Sigmoid colon (tissue), 7 donors: Measurements from ENCODE around the gene FOLR2. TPM values are rescaled to one million over a fixed set of nuclear protein-coding genes. Genes with fewer than 3 reads are reported as not detected.

Experiments
- DNase-seq: peaks from one replicate; pipeline ENCODE4 v3.0.0-alpha.2; 2019
- H3K27ac ChIP-seq, 4 donors: fragments of 200-600 bp; sonication (generic); one replicate each; pipeline ENCODE4 v1.5.1; 2016 to 2019; ENCODE audit warnings: mild to moderate bottlenecking in 1 of 4
- H3K27me3 ChIP-seq, 3 donors: fragments of 200-600 bp; sonication (generic); one replicate each; pipeline ENCODE4 v1.5.1; 2019; ENCODE audit warnings: mild to moderate bottlenecking in 1 of 3
- H3K36me3 ChIP-seq, 4 donors: fragments of 200-600 bp; sonication (generic); one replicate each; pipeline ENCODE4 v1.5.1; 2016 to 2019
- H3K4me1 ChIP-seq, 4 donors: fragments of 200-600 bp; sonication (generic); one replicate each; pipeline ENCODE4 v1.5.1; 2017 to 2019
- H3K4me3 ChIP-seq, 4 donors: fragments of 200-600 bp; sonication (generic); one replicate each; pipeline ENCODE4 v1.5.1; 2017 to 2019; ENCODE audit warnings: mild to moderate bottlenecking in 2 of 4, moderate library complexity in 1 of 4
- H3K9me3 ChIP-seq, 4 donors: fragments of 200-600 bp in 3 of 4; sonication (generic) in 3 of 4; one replicate each; pipeline versions ENCODE4 v1.5.1 to v1.6.1; 2013 to 2019
- CTCF ChIP-seq, 4 experiments: fragments of 450-650 bp in 3 of 4; fragments of 200-600 bp in 1 of 4; IDR thresholded peaks; one replicate each; pipeline ENCODE4 v1.5.1; 2016 to 2019; ENCODE audit warnings: antibody characterized with exemption in 4 of 4, mild to moderate bottlenecking in 3 of 4, moderate library complexity in 2 of 4
- EP300 ChIP-seq, 4 donors: sonication (generic); formaldehyde crosslinking; IDR thresholded peaks; one replicate each; pipeline ENCODE4 v1.6.1; 2017; ENCODE audit warnings: antibody characterized with exemption in 4 of 4
- POLR2A ChIP-seq, 2 donors: fragments of 450-650 bp; IDR thresholded peaks; one replicate each; pipeline ENCODE4 v1.6.1; 2016; ENCODE audit warnings: antibody characterized with exemption in 2 of 2, mild to moderate bottlenecking in 2 of 2, moderate library complexity in 2 of 2
- POLR2AphosphoS5 ChIP-seq, 4 donors: sonication (generic); formaldehyde crosslinking; IDR thresholded peaks; one replicate each; pipeline ENCODE4 v1.6.1; 2017; ENCODE audit warnings: antibody characterized with exemption in 4 of 4
- WGBS, 2 donors: extraction: QIAGEN DNeasy Blood & Tissue Kit; methylation state at CpG; one replicate each; pipeline ENCODE4 v1.1.7; 2013; 5-methylcytosine and 5-hydroxymethylcytosine counted together
- intact Hi-C: fragments of 100-400 bp; cut with DNase I; formaldehyde crosslinking; loops from one replicate; pipeline ENCODE4 v1.15.1; 2023
- polyA plus RNA-seq, 3 donors: library from polyadenylated mRNA; stranded (reverse); fragments of 200-250 nt; gene quantifications; one replicate each; pipeline ENCODE4 v1.2.3, GENCODE V29; 2013
- total RNA-seq, 4 donors: library from RNA; depleted of rRNA; stranded (reverse); fragments of >200 nt; gene quantifications; one replicate each; pipeline ENCODE4 v1.1.0, GENCODE V29; 2016
- donor health status: healthy with polysubstance abuse.
- donor health status: Bipolar disorder and iron deficiency.
- donor health status: healthy.

The FOLR2 gene
- total and polyA plus RNA-seq, 7 donors, result 14.1 to 61.7 (median 27.0) TPM

GRCh38 chr11:72239313-72239848 is 22.8 kb downstream of the FOLR2 start:
- TF ChIP-seq POLR2AphosphoS5 (IDR thresholded peaks at IDR 0.05) (peak in 2 of 4 donors; percentile 40 to 50), CTCF (IDR thresholded peaks at IDR 0.05) (no peak)
- Histone ChIP-seq H3K36me3 (peaks cover 12 to 36% (median 26%) of the 10 kb centered on the region in 4 donors), H3K27me3 (peaks cover 18 to 42% (median 37%) of the 10 kb centered on the region in 3 donors), H3K9me3 (no peaks in the 10 kb centered on the region), H3K4me3 (peak overlapping the region in 3 of 4 donors; percentile 34 to 47 (median 41)), H3K27ac (peak overlapping the region; percentile 77 to 81 (median 79)), H3K4me1 (peaks cover 0 to 71% (median 67%) of the 10 kb centered on the region in 4 donors)
- DNase-seq, result peak; percentile 89
- intact Hi-C loops, result loop anchor here (5.0 to 10.0 kb wide), 3 partner anchors 55 to 388 kb away; partner anchors contain the start of gene CLPB
- 12 to 15% methylated on average over 25 of the region's 25 CpGs for WGBS, 2 donors

GRCh38 chr11:72239849-72240460 is 23.4 kb downstream of the FOLR2 start:
- DNase-seq, result peak; percentile 85
- no peaks in the 10 kb centered on the region for H3K9me3 ChIP-seq
- peaks cover 23 to 48% (median 43%) of the 10 kb centered on the region in 3 donors for H3K27me3 ChIP-seq
- peak overlapping the region; percentile 22 to 47 (median 38) for H3K4me3 ChIP-seq
- intact Hi-C loops, result loop anchor here (5.0 to 10.0 kb wide), 4 partner anchors 55 to 387 kb away; partner anchors contain the start of gene CLPB
- peaks cover 0 to 74% (median 69%) of the 10 kb centered on the region in 4 donors for H3K4me1 ChIP-seq
- WGBS, 2 donors, result 2% methylated on average over 69 of the region's 69 CpGs
- peak in 1 of 4 donors; percentile 41 for TF ChIP-seq POLR2AphosphoS5 (IDR thresholded peaks at IDR 0.05)
- no peak for TF ChIP-seq POLR2A (IDR thresholded peaks at IDR 0.05)
- H3K27ac ChIP-seq, result peak overlapping the region; percentile 77 to 81 (median 79)
- peaks cover 9 to 30% (median 20%) of the 10 kb centered on the region in 4 donors for H3K36me3 ChIP-seq

GRCh38 chr11:72240461-72241290 is 24.1 kb downstream of the FOLR2 start:
- Histone ChIP-seq H3K4me3 (peak overlapping the region in 3 of 4 donors; percentile 34 to 47 (median 41)), H3K4me1 (peaks cover 0 to 68% (median 63%) of the 10 kb centered on the region in 4 donors), H3K27ac (peak overlapping the region; percentile 77 to 81 (median 79)), H3K36me3 (peaks cover 2 to 23% (median 13%) of the 10 kb centered on the region in 4 donors), H3K27me3 (peaks cover 30 to 55% (median 50%) of the 10 kb centered on the region in 3 donors), H3K9me3 (no peaks in the 10 kb centered on the region)
- DNase-seq, result peak; percentile 65
- TF ChIP-seq POLR2AphosphoS5 (IDR thresholded peaks at IDR 0.05), result no peak
- no peak for TF ChIP-seq EP300 (IDR thresholded peaks at IDR 0.05)
- TF ChIP-seq CTCF (IDR thresholded peaks at IDR 0.05), result no peak
- intact Hi-C loops, result loop anchor here (5.0 kb wide), 1 partner anchor 172 kb away; no protein-coding TSS in a partner anchor
- 8 to 10% methylated on average over 44 of the region's 44 CpGs for WGBS, 2 donors

GRCh38 chr11:72241291-72241781 is 24.7 kb downstream of the FOLR2 start:
- Histone ChIP-seq H3K27ac (no peak overlapping the region), H3K4me3 (no peak overlapping the region), H3K9me3 (no peaks in the 10 kb centered on the region), H3K27me3 (peaks cover 30 to 62% (median 51%) of the 10 kb centered on the region in 3 donors), H3K4me1 (peaks cover 0 to 62% (median 56%) of the 10 kb centered on the region in 4 donors), H3K36me3 (peaks cover 0 to 16% (median 9%) of the 10 kb centered on the region in 4 donors)
- 20 to 25% methylated on average over 20 of the region's 20 CpGs for WGBS, 2 donors
- DNase-seq, result peak; percentile 64
- intact Hi-C loops, result loop anchor here (5.0 kb wide), 1 partner anchor 171 kb away; no protein-coding TSS in a partner anchor
- TF ChIP-seq POLR2AphosphoS5 (IDR thresholded peaks at IDR 0.05), result no peak
- no peak for TF ChIP-seq EP300 (IDR thresholded peaks at IDR 0.05)
- TF ChIP-seq CTCF (IDR thresholded peaks at IDR 0.05), result no peak
- TF ChIP-seq POLR2A (IDR thresholded peaks at IDR 0.05), result no peak
